ENCODE results near the gene NUDT8. TPM values are rescaled to one million over a fixed set of nuclear protein-coding genes. Genes with fewer than 3 reads are reported as not detected.

Gene NUDT8
- total and polyA plus RNA-seq, 5 donors from 2014 or later = 1.2 to 3.7 (median 2.1) TPM

- Histone ChIP-seq H3K4me1 (ENCODE audit: control insufficient read depth, insufficient read depth, low read length, poor library complexity, severe bottlenecking) (peaks cover 14% of the 10 kb centered on the region), H3K27me3 (ENCODE audit: control insufficient read depth, insufficient read depth, low read length) (no peaks in the 10 kb centered on the region), H3K36me3 (ENCODE audit: control insufficient read depth, insufficient read depth, low read length) (no peaks in the 10 kb centered on the region), H3K4me3 (ENCODE audit: low read depth, low read length) (no peak overlapping the region), H3K9me3 (ENCODE audit: control insufficient read depth in 2 of 2, low read length in 2 of 2) (no peaks in the 10 kb centered on the region), H3K27ac (ENCODE audit: insufficient read depth, low read length, poor library complexity, severe bottlenecking) (no peak overlapping the region)
- H3K27ac Mint-ChIP-seq = peak overlapping the region; percentile 8 to 78 (median 28)
- peaks cover 8% of the 10 kb centered on the region for H3K27me3 Mint-ChIP-seq
- peaks cover 8 to 44% (median 23%) of the 10 kb centered on the region in 4 donors for H3K4me1 Mint-ChIP-seq
- H3K9me3 Mint-ChIP-seq = peaks cover 0 to 2% (median 0%) of the 10 kb centered on the region in 7 donors
- H3K4me3 Mint-ChIP-seq = peak overlapping the region in 2 of 4 donors; percentile 30 to 66
- no peak for ATAC-seq (ENCODE audit: low read depth in 2 of 2)
- H3K36me3 Mint-ChIP-seq = peaks cover 6% of the 10 kb centered on the region
- DNase-seq = no peak
These were observed 43.0 kb downstream of the NUDT8 start for GRCh38 chr11:67586568-67587250.

GRCh38 chr11:67585911-67586310 lies 43.8 kb downstream of the NUDT8 start:
- Mint-ChIP-seq H3K27ac (peak overlapping the region; percentile 53 to 90 (median 88)), H3K27me3 (peaks cover 14% of the 10 kb centered on the region), H3K36me3 (peaks cover 6% of the 10 kb centered on the region), H3K4me1 (peaks cover 9 to 44% (median 23%) of the 10 kb centered on the region in 4 donors), H3K4me3 (peak overlapping the region; percentile 20 to 89 (median 65)), H3K9me3 (peaks cover 0 to 2% (median 0%) of the 10 kb centered on the region in 7 donors)
- H3K27ac ChIP-seq (ENCODE audit: insufficient read depth, low read length, poor library complexity, severe bottlenecking) = no peak overlapping the region
- peaks cover 14% of the 10 kb centered on the region for H3K4me1 ChIP-seq (ENCODE audit: control insufficient read depth, insufficient read depth, low read length, poor library complexity, severe bottlenecking)
- no peaks in the 10 kb centered on the region for H3K27me3 ChIP-seq (ENCODE audit: control insufficient read depth, insufficient read depth, low read length)
- no peak for ATAC-seq (ENCODE audit: low read depth in 2 of 2)
- no peaks in the 10 kb centered on the region for H3K36me3 ChIP-seq (ENCODE audit: control insufficient read depth, insufficient read depth, low read length)
- no peak overlapping the region for H3K4me3 ChIP-seq (ENCODE audit: low read depth, low read length)
- no peak for DNase-seq
- H3K9me3 ChIP-seq (ENCODE audit: control insufficient read depth in 2 of 2, low read length in 2 of 2) = no peaks in the 10 kb centered on the region

- Mint-ChIP-seq H3K4me1 (peaks cover 9 to 44% (median 23%) of the 10 kb centered on the region in 4 donors), H3K27ac (peak overlapping the region; percentile 53 to 90 (median 88)), H3K4me3 (peak overlapping the region; percentile 55 to 89 (median 75)), H3K36me3 (peaks cover 6% of the 10 kb centered on the region), H3K27me3 (peaks cover 18% of the 10 kb centered on the region), H3K9me3 (peaks cover 0 to 2% (median 0%) of the 10 kb centered on the region in 7 donors)
- H3K4me3 ChIP-seq (ENCODE audit: low read depth, low read length) = no peak overlapping the region
- no peaks in the 10 kb centered on the region for H3K27me3 ChIP-seq (ENCODE audit: control insufficient read depth, insufficient read depth, low read length)
- no peaks in the 10 kb centered on the region for H3K9me3 ChIP-seq (ENCODE audit: control insufficient read depth in 2 of 2, low read length in 2 of 2)
- H3K36me3 ChIP-seq (ENCODE audit: control insufficient read depth, insufficient read depth, low read length) = no peaks in the 10 kb centered on the region
- ATAC-seq (ENCODE audit: low read depth in 2 of 2) (no peak), DNase-seq (no peak)
- peaks cover 14% of the 10 kb centered on the region for H3K4me1 ChIP-seq (ENCODE audit: control insufficient read depth, insufficient read depth, low read length, poor library complexity, severe bottlenecking)
- peak overlapping the region; percentile 79 for H3K27ac ChIP-seq (ENCODE audit: insufficient read depth, low read length, poor library complexity, severe bottlenecking)
These were observed 44.6 kb downstream of the NUDT8 start for GRCh38 chr11:67584881-67585873.

GRCh38 chr11:67584205-67584880 lies 45.4 kb downstream of the NUDT8 start:
- Mint-ChIP-seq H3K27me3 (peaks cover 26% of the 10 kb centered on the region), H3K27ac (peak overlapping the region in 2 of 3 donors; percentile 83 to 90), H3K4me1 (peaks cover 12 to 48% (median 26%) of the 10 kb centered on the region in 4 donors), H3K36me3 (peaks cover 6% of the 10 kb centered on the region), H3K9me3 (peaks cover 0 to 2% (median 0%) of the 10 kb centered on the region in 7 donors), H3K4me3 (peak overlapping the region; percentile 55 to 89 (median 73))
- peaks cover 14% of the 10 kb centered on the region for H3K4me1 ChIP-seq (ENCODE audit: control insufficient read depth, insufficient read depth, low read length, poor library complexity, severe bottlenecking)
- ATAC-seq (ENCODE audit: low read depth in 2 of 2) (peak in 1 of 2 donors; percentile 3), DNase-seq (peak in 1 of 3 donors; percentile 39)
- H3K27ac ChIP-seq (ENCODE audit: insufficient read depth, low read length, poor library complexity, severe bottlenecking) = peak overlapping the region; percentile 79
- no peaks in the 10 kb centered on the region for H3K27me3 ChIP-seq (ENCODE audit: control insufficient read depth, insufficient read depth, low read length)
- peak overlapping the region; percentile 24 for H3K4me3 ChIP-seq (ENCODE audit: low read depth, low read length)
- no peaks in the 10 kb centered on the region for H3K36me3 ChIP-seq (ENCODE audit: control insufficient read depth, insufficient read depth, low read length)
- H3K9me3 ChIP-seq (ENCODE audit: control insufficient read depth in 2 of 2, low read length in 2 of 2) = no peaks in the 10 kb centered on the region

GRCh38 chr11:67583247-67584204 lies 46.2 kb downstream of the NUDT8 start, which contains the start of gene GSTP1:
TSS of gene GSTP1 (plus strand) at chr11:67583812. CDS start at chr11:67583844, 32 bp downstream.
- Mint-ChIP-seq H3K27ac (peak within 1 kb of the TSS; percentile 73 to 90 (median 90)), H3K4me1 (peaks cover 16 to 52% (median 29%) of the 10 kb centered on the region in 4 donors), H3K36me3 (peaks cover 6% of the 10 kb centered on the region), H3K4me3 (peak within 1 kb of the TSS; percentile 84 to 95 (median 88)), H3K9me3 (peaks cover 0 to 4% (median 0%) of the 10 kb centered on the region in 7 donors), H3K27me3 (peaks cover 34% of the 10 kb centered on the region)
- DNase-seq (peak; percentile 62 to 83 (median 65)), ATAC-seq (ENCODE audit: low read depth in 2 of 2) (peak; percentile 81 to 85)
- no peaks in the 10 kb centered on the region for H3K27me3 ChIP-seq (ENCODE audit: control insufficient read depth, insufficient read depth, low read length)
- H3K4me3 ChIP-seq (ENCODE audit: low read depth, low read length) = peak within 1 kb of the TSS; percentile 24
- no peaks in the 10 kb centered on the region for H3K9me3 ChIP-seq (ENCODE audit: control insufficient read depth in 2 of 2, low read length in 2 of 2)
- no peaks in the 10 kb centered on the region for H3K36me3 ChIP-seq (ENCODE audit: control insufficient read depth, insufficient read depth, low read length)
- peak within 1 kb of the TSS; percentile 79 for H3K27ac ChIP-seq (ENCODE audit: insufficient read depth, low read length, poor library complexity, severe bottlenecking)
- peaks cover 14% of the 10 kb centered on the region for H3K4me1 ChIP-seq (ENCODE audit: control insufficient read depth, insufficient read depth, low read length, poor library complexity, severe bottlenecking)

GRCh38 chr11:67582011-67582410 lies 47.7 kb downstream of the NUDT8 start:
- Histone ChIP-seq H3K27ac (ENCODE audit: insufficient read depth, low read length, poor library complexity, severe bottlenecking) (no peak overlapping the region), H3K4me3 (ENCODE audit: low read depth, low read length) (peak overlapping the region; percentile 26), H3K36me3 (ENCODE audit: control insufficient read depth, insufficient read depth, low read length) (no peaks in the 10 kb centered on the region), H3K27me3 (ENCODE audit: control insufficient read depth, insufficient read depth, low read length) (no peaks in the 10 kb centered on the region), H3K9me3 (ENCODE audit: control insufficient read depth in 2 of 2, low read length in 2 of 2) (no peaks in the 10 kb centered on the region), H3K4me1 (ENCODE audit: control insufficient read depth, insufficient read depth, low read length, poor library complexity, severe bottlenecking) (peaks cover 14% of the 10 kb centered on the region)
- Mint-ChIP-seq H3K4me3 (peak overlapping the region; percentile 48 to 86 (median 76)), H3K27ac (peak overlapping the region; percentile 55 to 73 (median 65)), H3K9me3 (peaks cover 0 to 4% (median 0%) of the 10 kb centered on the region in 7 donors), H3K36me3 (peaks cover 6% of the 10 kb centered on the region), H3K4me1 (peaks cover 16 to 41% (median 28%) of the 10 kb centered on the region in 4 donors), H3K27me3 (peaks cover 42% of the 10 kb centered on the region)
- DNase-seq (no peak), ATAC-seq (ENCODE audit: low read depth in 2 of 2) (no peak)

Data from CD4-positive, CD25-positive, alpha-beta regulatory T cell (primary cell).